Measurements from ENCODE around the gene CEP135. TPM values are rescaled to one million over a fixed set of nuclear protein-coding genes. Genes with fewer than 3 reads are reported as not detected.
A peak's percentile ranks its signal among the peaks of the same experiment; 100 is the strongest.

Gene CEP135, protein sequence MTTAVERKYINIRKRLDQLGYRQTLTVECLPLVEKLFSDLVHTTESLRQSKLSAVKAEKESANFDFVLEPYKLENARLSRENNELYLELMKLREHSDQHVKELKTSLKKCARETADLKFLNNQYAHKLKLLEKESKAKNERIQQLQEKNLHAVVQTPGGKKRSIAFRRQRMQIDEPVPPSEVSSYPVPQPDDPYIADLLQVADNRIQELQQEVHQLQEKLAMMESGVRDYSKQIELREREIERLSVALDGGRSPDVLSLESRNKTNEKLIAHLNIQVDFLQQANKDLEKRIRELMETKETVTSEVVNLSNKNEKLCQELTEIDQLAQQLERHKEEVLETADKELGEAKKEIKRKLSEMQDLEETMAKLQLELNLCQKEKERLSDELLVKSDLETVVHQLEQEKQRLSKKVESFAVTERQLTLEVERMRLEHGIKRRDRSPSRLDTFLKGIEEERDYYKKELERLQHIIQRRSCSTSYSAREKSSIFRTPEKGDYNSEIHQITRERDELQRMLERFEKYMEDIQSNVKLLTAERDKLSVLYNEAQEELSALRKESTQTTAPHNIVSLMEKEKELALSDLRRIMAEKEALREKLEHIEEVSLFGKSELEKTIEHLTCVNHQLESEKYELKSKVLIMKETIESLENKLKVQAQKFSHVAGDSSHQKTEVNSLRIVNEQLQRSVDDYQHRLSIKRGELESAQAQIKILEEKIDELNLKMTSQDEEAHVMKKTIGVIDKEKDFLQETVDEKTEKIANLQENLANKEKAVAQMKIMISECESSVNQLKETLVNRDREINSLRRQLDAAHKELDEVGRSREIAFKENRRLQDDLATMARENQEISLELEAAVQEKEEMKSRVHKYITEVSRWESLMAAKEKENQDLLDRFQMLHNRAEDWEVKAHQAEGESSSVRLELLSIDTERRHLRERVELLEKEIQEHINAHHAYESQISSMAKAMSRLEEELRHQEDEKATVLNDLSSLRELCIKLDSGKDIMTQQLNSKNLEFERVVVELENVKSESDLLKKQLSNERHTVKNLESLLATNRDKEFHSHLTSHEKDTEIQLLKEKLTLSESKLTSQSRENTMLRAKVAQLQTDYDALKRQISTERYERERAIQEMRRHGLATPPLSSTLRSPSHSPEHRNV
- total RNA-seq: 24.7 and 30.2 TPM in 2 replicates

DNA sequence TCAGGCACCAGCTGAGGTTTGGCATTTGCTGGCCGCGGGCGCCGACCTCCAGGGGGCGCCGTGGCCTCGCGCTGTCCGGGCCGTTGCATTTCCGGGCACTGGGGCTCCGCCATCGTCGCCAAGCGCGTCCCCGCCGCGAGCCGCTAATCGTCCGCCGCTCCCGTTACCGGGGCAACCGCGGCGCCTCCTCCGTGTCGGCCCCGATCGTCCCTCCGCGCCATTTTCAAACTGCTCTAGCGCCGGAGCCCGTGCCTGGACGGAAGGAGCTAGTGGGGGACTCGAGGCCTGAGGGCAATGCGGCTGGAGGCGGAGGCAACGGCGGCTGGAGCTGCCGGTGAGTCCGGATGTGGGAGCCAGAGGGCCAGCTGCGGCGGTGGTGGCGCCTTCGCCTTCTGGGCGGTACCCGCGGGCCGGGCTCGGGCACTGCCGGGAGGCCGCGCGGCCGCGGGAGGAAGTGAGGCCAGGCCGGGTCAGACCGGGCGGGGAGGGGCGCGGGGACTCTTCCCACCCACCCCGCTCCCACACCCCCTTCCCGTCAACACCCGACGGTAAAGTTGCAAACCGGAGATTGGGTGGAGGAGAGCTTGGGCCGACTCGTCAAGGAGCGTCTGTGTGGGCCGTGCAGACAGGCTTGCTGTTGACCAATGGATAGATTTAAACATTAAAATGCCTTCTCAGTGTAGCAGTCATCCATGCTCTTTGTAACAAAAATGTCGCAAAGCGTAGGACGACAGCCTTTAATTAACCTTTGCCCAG is at the start of gene CEP135:
Gene CEP135 (plus strand): TSS at position 220 of the 756 bp plus-strand sequence. CDS start 3,186 bp downstream, outside the sequence.
- POLR2A ChIA-PET: interaction anchor here (0.6 to 3.2 kb wide), 23 partner anchors 8 to 1029 kb away, joined by 3 to 31 read pairs (median 5); partner anchors contain the start of genes AASDH, EXOC1, NOA1 and PAICS
- Mint-ChIP-seq H3K9me3 (peaks cover 5% of the 10 kb centered on the region), H3K4me3 (peak within 1 kb of the TSS; percentile 94), H3K4me1 (peaks cover 58% of the 10 kb centered on the region), H3K36me3 (ENCODE audit: low read depth) (peaks cover 40% of the 10 kb centered on the region), H3K27ac (peak within 1 kb of the TSS; percentile 99), H3K27me3 (no peaks in the 10 kb centered on the region)
- intact Hi-C loops (cut with micrococcal nuclease): loop anchor here (1.0 to 5.0 kb wide), 19 partner anchors 30 to 1887 kb away; partner anchors contain the start of genes AASDH, CHIC2, CLOCK and EXOC1
- DNase-seq (peak; percentile 94), ATAC-seq (ENCODE audit: low read depth) (peak; percentile 79)
- CTCF ChIA-PET: interaction anchor here (0.7 to 3.1 kb wide), 15 partner anchors 8 to 1030 kb away, joined by 3 to 24 read pairs (median 6); partner anchors contain the start of genes AASDH, PAICS, POLR2B and PPAT
- TF ChIP-seq, protein P1, sequence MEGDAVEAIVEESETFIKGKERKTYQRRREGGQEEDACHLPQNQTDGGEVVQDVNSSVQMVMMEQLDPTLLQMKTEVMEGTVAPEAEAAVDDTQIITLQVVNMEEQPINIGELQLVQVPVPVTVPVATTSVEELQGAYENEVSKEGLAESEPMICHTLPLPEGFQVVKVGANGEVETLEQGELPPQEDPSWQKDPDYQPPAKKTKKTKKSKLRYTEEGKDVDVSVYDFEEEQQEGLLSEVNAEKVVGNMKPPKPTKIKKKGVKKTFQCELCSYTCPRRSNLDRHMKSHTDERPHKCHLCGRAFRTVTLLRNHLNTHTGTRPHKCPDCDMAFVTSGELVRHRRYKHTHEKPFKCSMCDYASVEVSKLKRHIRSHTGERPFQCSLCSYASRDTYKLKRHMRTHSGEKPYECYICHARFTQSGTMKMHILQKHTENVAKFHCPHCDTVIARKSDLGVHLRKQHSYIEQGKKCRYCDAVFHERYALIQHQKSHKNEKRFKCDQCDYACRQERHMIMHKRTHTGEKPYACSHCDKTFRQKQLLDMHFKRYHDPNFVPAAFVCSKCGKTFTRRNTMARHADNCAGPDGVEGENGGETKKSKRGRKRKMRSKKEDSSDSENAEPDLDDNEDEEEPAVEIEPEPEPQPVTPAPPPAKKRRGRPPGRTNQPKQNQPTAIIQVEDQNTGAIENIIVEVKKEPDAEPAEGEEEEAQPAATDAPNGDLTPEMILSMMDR (IDR thresholded peaks at IDR 0.05): peak; percentile 63

DNA sequence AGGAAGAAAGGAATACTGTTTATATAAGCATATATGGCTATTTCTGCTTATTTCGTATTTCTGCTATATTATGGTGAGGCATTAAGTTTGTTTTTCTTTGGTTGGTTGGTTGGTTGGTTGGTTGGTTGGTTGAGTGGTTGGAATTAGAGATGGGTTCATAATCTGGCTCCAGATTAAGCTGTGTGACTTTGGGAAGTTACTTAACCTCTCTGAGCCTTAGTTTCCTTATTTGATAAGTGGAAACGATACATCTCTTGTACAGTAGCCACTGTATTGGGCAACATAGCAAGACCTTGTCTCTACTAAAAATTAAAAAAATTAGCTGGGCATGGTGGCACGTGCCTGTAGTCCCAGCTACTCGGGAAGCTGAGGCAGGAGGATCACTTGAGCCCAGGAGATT is 46.1 kb upstream of the CEP135 start:
- Mint-ChIP-seq H3K4me3 (no peak overlapping the region), H3K27ac (no peak overlapping the region), H3K36me3 (ENCODE audit: low read depth) (peaks cover 51% of the 10 kb centered on the region), H3K4me1 (peaks cover 7% of the 10 kb centered on the region), H3K27me3 (no peaks in the 10 kb centered on the region), H3K9me3 (no peaks in the 10 kb centered on the region)
- intact Hi-C loops (cut with micrococcal nuclease): no loop called here
- POLR2A ChIA-PET: interaction anchor here (1.6 kb wide), 1 partner anchor 46 kb away, joined by 5 read pairs; no protein-coding TSS in a partner anchor
- TF ChIP-seq, protein P1 (IDR thresholded peaks at IDR 0.05): no peak
- DNase-seq: no peak
- CTCF ChIA-PET: no interaction called here
- ATAC-seq (ENCODE audit: low read depth): no peak

DNA sequence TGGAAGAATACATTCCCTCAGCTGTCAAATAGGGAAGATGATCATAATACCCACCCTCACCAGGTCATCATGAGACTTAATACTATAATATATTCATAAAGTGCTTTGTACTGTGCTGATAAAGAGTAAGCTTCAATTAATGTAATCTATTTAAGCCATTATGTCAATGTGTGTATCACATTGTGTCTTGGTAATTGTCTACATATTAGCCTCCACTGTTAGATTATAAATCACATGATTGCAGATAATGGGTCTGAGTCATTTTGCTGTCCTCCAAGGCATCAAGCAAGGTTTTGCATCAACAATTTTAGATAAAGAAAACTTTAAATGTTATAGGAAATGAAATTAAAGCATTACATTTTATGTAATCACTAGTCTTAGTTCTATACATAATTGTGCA is 45.2 kb upstream of the CEP135 start:
- no peaks in the 10 kb centered on the region for H3K27me3 Mint-ChIP-seq
- DNase-seq (no peak), ATAC-seq (ENCODE audit: low read depth) (no peak)
- POLR2A ChIA-PET: interaction anchor here (0.6 to 1.6 kb wide), 2 partner anchors 45 to 61 kb away, joined by 3 to 5 read pairs; no protein-coding TSS in a partner anchor
- TF ChIP-seq, protein P1 (IDR thresholded peaks at IDR 0.05): no peak
- H3K36me3 Mint-ChIP-seq (ENCODE audit: low read depth): peaks cover 49% of the 10 kb centered on the region
- no peak overlapping the region for H3K4me3 Mint-ChIP-seq
- H3K9me3 Mint-ChIP-seq: no peaks in the 10 kb centered on the region
- no peak overlapping the region for H3K27ac Mint-ChIP-seq
- CTCF ChIA-PET: no interaction called here
- intact Hi-C loops (cut with micrococcal nuclease): no loop called here
- H3K4me1 Mint-ChIP-seq: peaks cover 7% of the 10 kb centered on the region

DNA sequence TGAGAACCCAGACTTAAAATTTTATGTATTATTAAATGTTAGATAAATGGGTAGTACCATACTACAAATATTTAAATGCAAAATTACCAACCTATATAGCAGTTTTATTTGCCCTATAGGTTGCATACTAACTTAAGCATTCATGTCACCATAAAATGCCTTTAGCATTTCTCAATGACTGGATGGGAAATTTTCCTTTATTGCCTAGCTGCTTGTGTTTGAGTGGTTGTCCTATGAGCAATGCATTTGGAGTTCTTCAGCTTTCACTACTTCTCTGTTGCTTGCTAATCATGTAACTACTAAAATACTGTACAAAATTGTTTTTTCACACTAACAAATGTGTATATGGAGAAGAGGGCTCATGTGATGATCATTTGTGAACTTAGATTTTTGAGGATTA is 44.2 kb upstream of the CEP135 start:
- H3K27ac Mint-ChIP-seq: no peak overlapping the region
- intact Hi-C loops (cut with micrococcal nuclease): no loop called here
- ATAC-seq (ENCODE audit: low read depth): no peak
- H3K4me1 Mint-ChIP-seq: peaks cover 7% of the 10 kb centered on the region
- TF ChIP-seq, protein P1 (IDR thresholded peaks at IDR 0.05): no peak
- peaks cover 48% of the 10 kb centered on the region for H3K36me3 Mint-ChIP-seq (ENCODE audit: low read depth)
- no peaks in the 10 kb centered on the region for H3K27me3 Mint-ChIP-seq
- DNase-seq: no peak
- no peak overlapping the region for H3K4me3 Mint-ChIP-seq
- CTCF ChIA-PET: no interaction called here
- POLR2A ChIA-PET: no interaction called here
- no peaks in the 10 kb centered on the region for H3K9me3 Mint-ChIP-seq

Data from activated B cell treated with CpG ODN at 0.5 μM for 24 hours (primary cell).